ENCODE measurements around the gene ANKRD53. TPM values are rescaled to one million over a fixed set of nuclear protein-coding genes. Genes with fewer than 3 reads are reported as not detected.

ANKRD53 gene
- total RNA-seq, 1 donor from 2014 or later, result 1.1 TPM

GRCh38 chr2:70981421-70981820 is 3.0 kb downstream of the ANKRD53 start:
- no peak overlapping the region for H3K27ac ChIP-seq
- DNase-seq (no peak), ATAC-seq (no peak)
- intact Hi-C loops (cut with DNase I), result no loop called here
- H3K4me1 ChIP-seq, result peaks cover 10% of the 10 kb centered on the region
- peaks cover 19% of the 10 kb centered on the region for H3K36me3 ChIP-seq
- H3K9me3 ChIP-seq, result no peaks in the 10 kb centered on the region
- TF ChIP-seq CTCF (IDR thresholded peaks at IDR 0.05), result no peak
- no peak overlapping the region for H3K4me3 ChIP-seq
- no peaks in the 10 kb centered on the region for H3K27me3 ChIP-seq (ENCODE audit: low read depth)

- Histone ChIP-seq H3K27ac (no peak overlapping the region), H3K4me3 (no peak overlapping the region), H3K4me1 (peaks cover 10% of the 10 kb centered on the region), H3K36me3 (peaks cover 26% of the 10 kb centered on the region), H3K27me3 (ENCODE audit: low read depth) (no peaks in the 10 kb centered on the region), H3K9me3 (no peaks in the 10 kb centered on the region)
- TF ChIP-seq CTCF (IDR thresholded peaks at IDR 0.05), result no peak
- ATAC-seq (no peak), DNase-seq (no peak)
- intact Hi-C loops (cut with DNase I), result no loop called here
Measured at GRCh38 chr2:70981866-70982810, 3.7 kb downstream of the ANKRD53 start.

DNA sequence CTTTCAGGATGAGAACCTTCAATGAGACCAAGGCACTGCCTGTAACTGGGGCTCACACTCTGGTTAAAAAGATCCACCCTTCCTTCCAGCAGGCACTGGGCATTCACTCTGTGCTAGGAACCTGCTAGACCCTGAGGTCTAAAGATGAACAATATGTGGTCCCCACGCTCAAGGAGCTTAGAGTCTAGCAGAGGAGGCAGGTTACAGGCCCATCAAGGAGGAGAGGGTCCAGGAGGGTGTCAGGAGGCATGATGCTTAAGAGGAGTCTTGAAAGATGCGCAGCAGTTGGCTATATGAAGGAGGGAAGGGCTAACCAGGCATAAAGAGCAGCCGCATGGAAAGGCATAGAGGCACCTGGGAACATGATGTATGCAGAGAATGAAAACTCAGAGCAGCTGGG is 4.5 kb downstream of the ANKRD53 start:
- no peak for TF ChIP-seq CTCF (IDR thresholded peaks at IDR 0.05)
- H3K4me3 ChIP-seq, result no peak overlapping the region
- DNase-seq, result no peak
- ATAC-seq, result no peak
- H3K27me3 ChIP-seq (ENCODE audit: low read depth), result no peaks in the 10 kb centered on the region
- H3K4me1 ChIP-seq, result peaks cover 5% of the 10 kb centered on the region
- intact Hi-C loops (cut with DNase I), result no loop called here
- no peak overlapping the region for H3K27ac ChIP-seq
- H3K36me3 ChIP-seq, result peaks cover 35% of the 10 kb centered on the region
- no peaks in the 10 kb centered on the region for H3K9me3 ChIP-seq

GRCh38 chr2:70983506-70984227 is 5.2 kb downstream of the ANKRD53 start:
- no peak for ATAC-seq
- Histone ChIP-seq H3K9me3 (no peaks in the 10 kb centered on the region), H3K27me3 (ENCODE audit: low read depth) (no peaks in the 10 kb centered on the region), H3K4me3 (no peak overlapping the region), H3K4me1 (no peaks in the 10 kb centered on the region), H3K27ac (no peak overlapping the region), H3K36me3 (peaks cover 41% of the 10 kb centered on the region)
- no peak for DNase-seq
- no peak for TF ChIP-seq CTCF (IDR thresholded peaks at IDR 0.05)
- intact Hi-C loops (cut with DNase I), result no loop called here

DNA sequence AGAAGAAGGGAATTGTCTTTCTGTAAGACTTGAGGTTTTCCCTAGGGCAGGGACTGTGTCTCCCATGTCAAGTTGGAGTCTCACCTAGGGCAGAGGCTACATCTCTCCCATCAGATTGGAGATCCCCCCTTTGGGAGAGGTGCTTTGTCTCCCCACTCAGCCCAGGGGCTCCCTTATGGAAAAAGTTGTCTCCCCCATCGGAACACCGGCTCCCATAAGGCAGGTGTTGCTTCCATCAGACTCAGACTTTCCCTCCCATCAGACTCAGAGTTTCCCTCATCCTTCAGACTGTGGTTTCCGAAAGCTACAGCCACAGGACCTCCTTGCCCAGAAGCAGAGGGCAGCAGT is 5.8 kb downstream of the ANKRD53 start:
- Histone ChIP-seq H3K4me3 (no peak overlapping the region), H3K4me1 (no peaks in the 10 kb centered on the region), H3K9me3 (no peaks in the 10 kb centered on the region), H3K27ac (no peak overlapping the region), H3K27me3 (ENCODE audit: low read depth) (no peaks in the 10 kb centered on the region), H3K36me3 (peaks cover 47% of the 10 kb centered on the region)
- no peak for TF ChIP-seq CTCF (IDR thresholded peaks at IDR 0.05)
- no peak for ATAC-seq
- intact Hi-C loops (cut with DNase I), result no loop called here
- DNase-seq, result no peak
